Measurements from ENCODE around the gene ZNF474.
A peak's percentile ranks its signal among the peaks of the same experiment; 100 is the strongest.
"Not testable (repeated sequence)": the region's sequence is repeated elsewhere in the genome, so short reads cannot be mapped to it uniquely, and the experiment has no call there.

Gene ZNF474

GRCh38 chr5:122129306-122129705, at the start of gene ZNF474:
ZNF474 (plus strand) TSS chr5:122129546; CDS start chr5:122151991, 22,445 bp downstream.
- DNase-seq: no peak

GRCh38 chr5:122081541-122081940, 47.8 kb upstream of the ZNF474 start:
- no peak for DNase-seq

- DNase-seq: no peak
Measured at GRCh38 chr5:122083535-122083934, 45.8 kb upstream of the ZNF474 start.

- no peak for DNase-seq
Measured at GRCh38 chr5:122085041-122085440, 44.3 kb upstream of the ZNF474 start.

GRCh38 chr5:122089096-122090013, 40.0 kb upstream of the ZNF474 start:
- no peak for DNase-seq

- DNase-seq: no peak
Measured at GRCh38 chr5:122091936-122092600, 37.3 kb upstream of the ZNF474 start.

- no peak for DNase-seq
Measured at GRCh38 chr5:122093415-122094180, 35.7 kb upstream of the ZNF474 start.

- DNase-seq: not testable (repeated sequence)
Measured at GRCh38 chr5:122094251-122094650, 35.1 kb upstream of the ZNF474 start.

GRCh38 chr5:122095158-122095557, 34.2 kb upstream of the ZNF474 start:
- DNase-seq: no peak

GRCh38 chr5:122097391-122097790, 32.0 kb upstream of the ZNF474 start:
- DNase-seq: no peak

- no peak for DNase-seq
Measured at GRCh38 chr5:122099060-122099790, 30.1 kb upstream of the ZNF474 start.

- DNase-seq: peak; percentile 18
Measured at GRCh38 chr5:122101636-122102285, 27.6 kb upstream of the ZNF474 start.

GRCh38 chr5:122102825-122103224, 26.5 kb upstream of the ZNF474 start:
- DNase-seq: no peak

GRCh38 chr5:122105909-122106308, 23.4 kb upstream of the ZNF474 start:
- no peak for DNase-seq

- DNase-seq: no peak
Measured at GRCh38 chr5:122107016-122107415, 22.3 kb upstream of the ZNF474 start.

GRCh38 chr5:122110987-122111386, 18.4 kb upstream of the ZNF474 start:
- no peak for DNase-seq

- no peak for DNase-seq
Measured at GRCh38 chr5:122111460-122111859, 17.9 kb upstream of the ZNF474 start.

GRCh38 chr5:122112063-122112462, 17.3 kb upstream of the ZNF474 start:
- no peak for DNase-seq

- no peak for DNase-seq
Measured at GRCh38 chr5:122112733-122113558, 16.4 kb upstream of the ZNF474 start.

- DNase-seq: no peak
Measured at GRCh38 chr5:122114501-122114900, 14.8 kb upstream of the ZNF474 start.

GRCh38 chr5:122118356-122118948, 10.9 kb upstream of the ZNF474 start:
- DNase-seq: no peak

Measured in NCI-H1436 (cell line).